Activated T-cell treated with anti-CD3 and anti-CD28 coated beads for 24 hours (primary cell): ENCODE data around the gene CAMSAP2.

Experiments used
- DNase-seq: peaks from one replicate; pipeline ENCODE4 v3.0.0-alpha.2; 2020; ENCODE audit warnings: low read depth

The CAMSAP2 gene

DNA sequence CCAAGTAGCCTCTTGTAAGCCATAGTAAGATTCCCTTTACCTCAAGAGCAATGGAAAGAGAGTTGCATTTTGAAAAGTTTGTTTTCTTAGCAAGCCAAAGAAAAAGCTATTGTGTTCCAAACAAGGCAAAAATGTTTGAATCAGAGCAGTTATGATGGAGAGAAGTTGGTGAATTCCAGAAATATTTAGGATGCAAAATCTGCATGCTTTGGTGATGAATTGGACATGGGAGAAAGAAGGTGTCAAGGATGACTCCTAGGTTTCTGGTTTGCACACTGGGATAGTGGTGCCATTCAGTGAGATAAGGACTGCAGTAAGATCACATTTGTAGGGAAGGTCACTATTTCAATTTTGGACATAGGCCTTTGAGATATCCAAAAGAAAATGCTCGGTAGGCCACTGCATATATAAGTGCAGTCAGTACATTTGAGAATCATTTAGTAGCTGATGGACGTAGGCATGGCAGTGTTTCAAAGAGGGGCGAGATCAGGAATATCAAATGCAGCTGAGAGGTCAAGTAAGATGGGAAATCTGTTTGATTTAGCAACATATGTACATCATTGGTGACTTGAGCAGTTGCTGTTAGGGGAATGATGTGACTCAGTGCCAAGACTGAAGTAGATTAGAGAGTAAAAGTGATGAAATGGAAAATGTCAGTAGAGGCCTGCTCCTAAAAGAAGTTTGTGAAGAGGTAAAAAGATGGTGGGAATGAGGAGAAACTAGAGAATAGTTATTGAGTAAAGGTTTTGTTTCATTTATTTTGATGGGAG lies 100.2 kb downstream of the CAMSAP2 start:
- DNase-seq: no peak

DNA sequence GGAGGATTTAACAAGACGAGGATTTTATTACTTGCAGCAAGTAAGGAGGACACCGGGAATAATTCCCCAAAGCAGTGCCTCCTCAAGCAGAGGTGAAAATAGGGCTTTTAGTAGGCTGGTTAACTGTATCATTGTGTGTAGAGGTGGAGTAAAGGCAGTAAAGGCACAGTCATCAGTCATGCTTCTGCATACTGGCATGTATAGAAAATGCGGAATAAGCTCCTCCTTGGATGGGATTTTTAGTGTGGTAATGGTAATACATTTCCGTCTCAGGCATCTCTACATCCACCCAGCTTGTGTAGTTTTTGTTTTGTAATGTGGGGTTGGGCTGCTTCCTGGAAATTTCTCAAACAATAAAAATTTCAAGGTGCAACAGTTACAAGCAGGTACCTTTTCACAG lies 106.7 kb downstream of the CAMSAP2 start:
- no peak for DNase-seq

DNA sequence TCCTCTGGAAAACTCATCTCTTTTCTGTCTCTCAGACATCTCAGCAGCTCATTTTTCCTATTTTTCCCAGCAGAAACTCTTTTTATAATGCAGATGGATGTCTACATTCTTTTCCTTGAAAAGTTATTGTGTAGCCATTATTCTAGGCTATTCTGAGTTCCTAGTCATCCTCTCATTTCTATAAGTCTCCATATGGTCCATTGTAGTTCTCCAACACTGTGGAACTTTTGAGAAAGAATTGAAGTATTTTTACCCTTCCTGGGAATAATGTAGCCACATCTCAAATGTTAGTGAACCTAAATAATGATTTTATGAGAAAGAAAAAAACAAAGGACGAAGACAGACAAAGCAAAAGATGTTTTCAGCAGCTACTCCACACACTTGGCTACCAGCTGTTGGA lies 107.7 kb downstream of the CAMSAP2 start:
- no peak for DNase-seq

DNA sequence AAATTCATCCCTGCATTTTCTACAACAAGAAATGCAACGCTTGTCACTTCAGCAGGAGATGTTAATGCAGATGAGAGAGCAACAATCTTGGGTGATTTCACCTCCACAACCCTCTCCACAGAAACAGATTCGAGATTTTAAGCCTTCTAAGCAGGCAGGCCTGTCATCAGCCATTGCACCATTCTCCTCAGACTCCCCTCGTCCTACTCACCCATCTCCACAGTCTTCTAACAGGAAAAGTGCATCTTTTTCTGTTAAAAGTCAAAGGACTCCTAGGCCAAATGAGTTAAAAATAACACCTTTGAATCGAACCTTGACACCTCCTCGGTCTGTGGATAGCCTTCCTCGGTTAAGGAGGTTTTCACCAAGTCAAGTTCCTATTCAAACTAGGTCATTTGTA lies 110.7 kb downstream of the CAMSAP2 start:
- no peak for DNase-seq

GRCh38 chr1:200850554-200850953 lies 111.9 kb downstream of the CAMSAP2 start:
- no peak for DNase-seq

DNA sequence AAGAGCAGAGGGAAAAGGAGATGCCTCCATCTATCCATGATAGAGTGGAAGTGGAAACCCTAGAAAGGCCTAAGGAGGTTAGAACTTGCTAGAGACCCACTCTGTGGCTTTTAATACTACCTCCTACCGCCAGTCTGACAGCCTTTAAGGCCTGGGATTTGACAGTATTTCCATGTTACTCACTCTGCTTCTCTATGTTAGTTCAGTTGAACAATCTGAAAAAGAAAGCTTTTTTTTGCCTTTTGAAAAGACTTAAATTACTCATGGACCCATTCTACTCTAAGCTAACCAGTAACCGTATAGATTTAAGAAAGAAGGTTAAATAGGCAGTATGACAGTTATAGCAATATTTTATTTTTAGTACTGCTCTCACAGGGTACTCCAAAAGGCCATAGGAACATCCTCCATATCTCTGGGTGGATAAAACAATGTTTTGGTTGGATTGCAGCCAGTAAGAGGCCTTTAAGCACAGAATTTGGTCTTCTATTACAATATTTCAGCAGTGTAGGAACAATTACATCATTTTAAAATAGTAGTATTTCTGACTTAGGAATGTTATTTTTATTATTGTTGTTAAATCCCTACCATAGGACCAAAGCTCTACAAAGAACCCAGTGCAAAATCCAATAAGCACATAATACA lies 118.1 kb downstream of the CAMSAP2 start:
- DNase-seq: no peak

- no peak for DNase-seq
These were observed 119.1 kb downstream of the CAMSAP2 start for GRCh38 chr1:200857804-200858203.

DNA sequence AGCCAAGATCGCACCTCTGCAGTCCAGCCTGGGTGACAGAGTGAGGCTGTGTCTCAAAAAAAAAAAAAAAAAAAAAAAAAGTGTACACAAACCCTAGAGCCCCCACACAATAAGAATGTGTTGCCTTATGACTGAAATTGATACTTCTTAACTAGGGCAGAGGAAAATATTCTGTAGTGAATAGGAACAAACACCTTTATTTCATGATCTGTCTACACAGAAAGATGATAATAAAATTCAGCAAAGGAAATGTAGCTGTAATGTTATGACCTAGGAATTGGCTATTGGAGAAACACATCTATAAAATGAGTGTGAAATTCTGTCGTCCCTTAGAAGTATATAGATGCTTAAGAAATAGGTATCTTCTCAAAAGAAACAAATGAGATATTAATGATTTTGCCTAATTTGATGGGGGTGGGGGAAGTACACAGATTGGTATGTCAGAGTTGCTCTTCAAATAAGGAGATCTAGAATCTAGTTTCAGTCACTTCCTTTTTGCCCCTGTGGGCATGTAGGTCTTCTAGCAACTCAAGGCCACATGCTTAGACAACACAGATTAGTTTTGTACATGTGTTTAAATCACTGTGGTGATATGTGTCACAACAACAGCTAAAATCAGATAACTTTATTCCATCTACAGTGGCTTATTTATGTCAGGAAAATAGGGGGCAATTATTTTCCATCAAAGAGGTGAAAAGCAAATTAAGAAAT lies 123.4 kb downstream of the CAMSAP2 start:
- DNase-seq: no peak

- DNase-seq: no peak
These were observed 124.2 kb downstream of the CAMSAP2 start for GRCh38 chr1:200862713-200863415.

GRCh38 chr1:200866116-200866515 lies 127.4 kb downstream of the CAMSAP2 start:
- no peak for DNase-seq

DNA sequence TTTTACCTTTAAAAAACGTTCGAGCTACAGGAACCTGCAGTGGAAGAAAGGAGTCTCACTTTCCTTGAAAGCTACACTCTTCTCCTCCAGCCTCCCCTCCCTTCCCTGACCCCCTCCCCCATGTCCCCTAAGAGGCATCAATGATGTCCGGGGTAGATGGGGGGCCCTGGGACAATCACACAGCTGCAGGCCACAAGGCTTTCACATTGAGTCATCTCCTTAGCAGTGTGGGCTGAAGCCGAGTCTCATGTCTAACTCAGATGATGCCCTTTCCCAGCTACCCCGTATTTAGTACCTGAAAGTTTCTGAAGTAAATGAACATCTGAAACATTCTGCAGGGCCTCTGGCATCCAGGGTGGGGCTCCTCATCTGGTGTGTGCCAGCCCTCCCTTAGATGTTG lies 127.8 kb downstream of the CAMSAP2 start:
- DNase-seq: peak; percentile 35

- DNase-seq: no peak
These were observed 128.5 kb downstream of the CAMSAP2 start for GRCh38 chr1:200867018-200867811.

- no peak for DNase-seq
These were observed 130.7 kb downstream of the CAMSAP2 start for GRCh38 chr1:200869376-200869752.

DNA sequence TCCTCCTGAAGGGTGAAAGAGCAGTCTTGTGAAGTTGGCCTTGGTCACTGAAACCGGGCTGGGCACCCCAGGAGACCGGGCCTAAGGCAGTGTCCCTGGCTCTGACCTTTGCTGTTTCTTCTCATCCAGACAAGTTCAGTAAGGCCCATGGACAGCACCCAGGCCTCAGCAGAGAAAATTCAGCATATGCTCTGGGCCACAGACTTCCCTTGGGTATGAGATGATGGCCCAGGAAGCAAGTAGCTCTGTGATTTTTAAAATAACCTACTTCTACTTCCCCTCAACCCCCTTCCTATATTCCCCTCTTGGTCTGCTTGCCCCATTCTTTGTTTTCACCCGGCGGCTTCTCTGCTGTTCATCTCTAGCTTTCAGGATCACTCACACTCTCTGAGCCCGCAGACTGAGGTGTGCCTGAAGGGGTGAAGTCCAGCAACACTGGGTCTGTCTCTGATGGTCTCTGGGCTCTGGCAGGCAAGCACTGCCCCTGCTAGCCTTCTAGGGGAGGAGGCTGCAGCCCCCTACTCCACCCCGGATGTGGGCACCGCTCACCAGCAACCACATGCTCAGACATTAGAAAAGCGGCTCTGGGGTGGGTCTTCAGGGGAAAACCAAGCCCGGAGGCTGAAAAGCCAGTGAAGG lies 131.2 kb downstream of the CAMSAP2 start:
- DNase-seq: no peak

- DNase-seq: no peak
These were observed 133.9 kb downstream of the CAMSAP2 start, which contains the start of gene GPR25 for GRCh38 chr1:200872446-200873115. TSS of gene GPR25 (plus strand) at chr1:200872981. CDS start at chr1:200873038, 57 bp downstream.

GRCh38 chr1:200873116-200873670 lies 134.5 kb downstream of the CAMSAP2 start:
- DNase-seq: no peak

GRCh38 chr1:200873671-200874397 lies 135.1 kb downstream of the CAMSAP2 start:
- DNase-seq: no peak

DNA sequence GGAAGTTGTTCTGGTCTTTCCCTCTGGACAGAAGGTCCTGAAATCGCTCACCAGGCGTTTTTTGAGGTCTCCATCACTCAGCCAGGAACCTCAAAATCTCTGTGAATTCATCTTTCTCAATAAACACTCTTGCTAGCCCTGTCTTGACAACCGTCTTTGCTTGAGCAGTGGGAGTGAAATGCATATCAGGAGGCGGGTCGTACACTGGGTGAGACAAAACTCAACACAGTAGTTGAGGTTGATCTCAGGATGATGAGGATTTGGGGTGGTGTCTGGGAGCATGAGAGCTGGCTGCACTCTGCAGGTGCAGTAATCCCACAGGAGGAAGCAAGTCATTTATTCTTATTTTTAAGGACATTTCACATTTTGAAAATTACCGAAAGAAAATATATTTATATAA lies 136.0 kb downstream of the CAMSAP2 start:
- DNase-seq: no peak

DNA sequence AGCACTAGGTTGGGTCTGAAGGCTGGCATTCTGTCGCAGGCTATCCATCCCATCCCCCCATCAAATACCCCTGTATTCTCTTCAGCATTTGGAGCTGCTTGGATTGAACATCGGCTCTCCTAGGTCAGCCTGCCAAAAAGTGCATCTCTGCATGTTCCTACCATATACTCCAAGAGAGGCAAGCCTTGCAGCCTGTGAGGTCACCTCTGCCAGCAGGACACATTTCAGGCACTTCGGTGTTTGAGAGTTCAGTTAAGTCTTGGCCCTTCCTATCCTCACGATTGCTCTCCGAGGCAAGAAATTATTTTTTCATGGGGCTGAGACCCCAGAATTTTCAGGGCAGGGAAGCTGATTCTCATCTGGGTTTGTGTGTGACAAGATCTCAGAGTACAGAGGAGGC lies 136.7 kb downstream of the CAMSAP2 start:
- no peak for DNase-seq

- DNase-seq: no peak
These were observed 138.3 kb downstream of the CAMSAP2 start for GRCh38 chr1:200877010-200877409.
